Measurements from ENCODE around the gene CPT1B. TPM values are rescaled to one million over a fixed set of nuclear protein-coding genes. Genes with fewer than 3 reads are reported as not detected.

The CPT1B gene
- total and polyA plus RNA-seq, 5 donors from 2014 or later, result 0.25 to 71.8 (median 0.52) TPM; not detected in 1

- Histone ChIP-seq H3K27ac (ENCODE audit: insufficient read depth, low read length, poor library complexity, severe bottlenecking) (peak within 1 kb of the TSS; percentile 96), H3K4me1 (ENCODE audit: control insufficient read depth, insufficient read depth, low read length, poor library complexity, severe bottlenecking) (peaks cover 66% of the 10 kb centered on the region), H3K9me3 (ENCODE audit: control insufficient read depth in 2 of 2, low read length in 2 of 2) (no peaks in the 10 kb centered on the region), H3K36me3 (ENCODE audit: control insufficient read depth, insufficient read depth, low read length) (no peaks in the 10 kb centered on the region), H3K27me3 (ENCODE audit: control insufficient read depth, insufficient read depth, low read length) (no peaks in the 10 kb centered on the region), H3K4me3 (ENCODE audit: low read depth, low read length) (no peak within 1 kb of the TSS)
- Mint-ChIP-seq H3K4me1 (peaks cover 0 to 48% (median 25%) of the 10 kb centered on the region in 4 donors), H3K36me3 (no peaks in the 10 kb centered on the region), H3K4me3 (peak within 1 kb of the TSS; percentile 91 to 96 (median 93)), H3K27ac (peak within 1 kb of the TSS; percentile 92 to 99 (median 98)), H3K9me3 (no peaks in the 10 kb centered on the region), H3K27me3 (no peaks in the 10 kb centered on the region)
- peak; percentile 59 to 84 (median 67) for DNase-seq
- ATAC-seq (ENCODE audit: low read depth in 2 of 2), result peak; percentile 4 to 10
Measured at GRCh38 chr22:50529897-50530579, 48.2 kb downstream of the CPT1B start, which contains the start of gene TYMP. TSS of gene TYMP (minus strand) at chr22:50530012. CDS start at chr22:50529709, 303 bp downstream.

DNA sequence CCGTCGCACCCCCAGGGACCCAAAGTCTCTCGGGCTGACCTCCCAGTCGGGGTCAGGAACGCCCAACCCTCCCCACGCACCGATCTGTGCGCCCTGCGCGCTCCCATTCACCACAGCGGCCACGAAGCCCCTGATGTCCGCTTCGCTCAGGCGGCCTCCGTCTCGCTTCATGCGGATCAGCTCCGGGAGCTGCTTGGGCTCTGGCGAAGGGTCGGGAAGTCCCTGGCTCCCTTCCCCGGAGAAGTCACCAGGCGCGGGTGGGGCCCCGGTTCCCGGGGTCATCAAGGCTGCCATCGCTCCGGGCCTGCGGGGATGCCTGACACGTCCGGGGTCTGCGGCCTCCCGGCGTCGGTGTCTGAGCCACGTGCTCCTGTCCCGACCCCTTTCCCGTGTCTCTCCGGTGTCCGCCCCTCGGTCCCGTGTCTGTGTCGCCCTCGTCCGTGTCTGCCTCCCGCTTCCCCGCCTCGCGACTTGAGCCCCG lies 48.8 kb downstream of the CPT1B start:
- Histone ChIP-seq H3K27me3 (ENCODE audit: control insufficient read depth, insufficient read depth, low read length) (no peaks in the 10 kb centered on the region), H3K9me3 (ENCODE audit: control insufficient read depth in 2 of 2, low read length in 2 of 2) (no peaks in the 10 kb centered on the region), H3K4me1 (ENCODE audit: control insufficient read depth, insufficient read depth, low read length, poor library complexity, severe bottlenecking) (peaks cover 72% of the 10 kb centered on the region), H3K4me3 (ENCODE audit: low read depth, low read length) (no peak overlapping the region), H3K36me3 (ENCODE audit: control insufficient read depth, insufficient read depth, low read length) (no peaks in the 10 kb centered on the region), H3K27ac (ENCODE audit: insufficient read depth, low read length, poor library complexity, severe bottlenecking) (peak overlapping the region; percentile 96)
- H3K36me3 Mint-ChIP-seq, result no peaks in the 10 kb centered on the region
- H3K27ac Mint-ChIP-seq, result peak overlapping the region in 1 of 3 donors; percentile 89
- peaks cover 0 to 48% (median 28%) of the 10 kb centered on the region in 4 donors for H3K4me1 Mint-ChIP-seq
- ATAC-seq (ENCODE audit: low read depth in 2 of 2), result no peak
- no peaks in the 10 kb centered on the region for H3K9me3 Mint-ChIP-seq
- no peaks in the 10 kb centered on the region for H3K27me3 Mint-ChIP-seq
- peak overlapping the region; percentile 62 to 94 (median 78) for H3K4me3 Mint-ChIP-seq
- peak in 1 of 3 donors; percentile 16 for DNase-seq

DNA sequence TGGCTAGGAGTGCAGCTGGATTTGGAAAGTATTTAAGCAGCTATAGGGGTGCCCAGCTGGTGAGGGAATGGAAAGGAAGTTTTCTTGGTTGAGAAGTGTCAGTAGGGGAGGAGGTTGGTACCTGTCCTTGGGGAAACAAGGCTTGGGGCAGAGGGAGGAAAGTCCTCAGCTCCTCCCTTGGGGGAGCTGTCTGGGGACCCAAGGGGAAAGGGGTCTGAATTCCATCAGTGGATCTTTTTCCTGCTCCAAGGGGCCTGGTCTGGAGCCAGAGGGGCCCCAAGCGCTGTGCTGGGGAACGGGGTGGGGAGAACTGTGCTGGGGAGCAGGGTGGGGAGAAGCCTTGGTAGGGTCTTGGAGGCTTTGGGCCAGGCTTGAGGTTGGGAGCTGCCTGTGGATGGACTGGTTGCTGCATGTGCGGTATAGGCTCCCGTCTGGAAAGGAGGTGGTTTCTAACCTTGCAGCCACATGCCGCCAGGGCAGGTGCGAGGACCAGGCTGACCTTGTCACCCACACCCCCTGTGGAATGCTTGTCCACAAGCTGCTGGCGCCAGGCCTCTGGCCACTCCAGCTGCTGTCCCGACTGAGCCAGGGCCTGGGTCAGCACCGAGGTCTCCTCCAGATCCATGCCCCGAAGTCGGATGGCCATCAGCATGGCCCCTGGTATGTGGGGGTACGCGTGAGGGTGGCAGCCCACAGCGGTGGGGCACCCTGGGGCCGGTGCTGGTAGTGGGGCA lies 49.4 kb downstream of the CPT1B start:
- ATAC-seq (ENCODE audit: low read depth in 2 of 2), result no peak
- H3K36me3 ChIP-seq (ENCODE audit: control insufficient read depth, insufficient read depth, low read length), result no peaks in the 10 kb centered on the region
- H3K4me1 ChIP-seq (ENCODE audit: control insufficient read depth, insufficient read depth, low read length, poor library complexity, severe bottlenecking), result peaks cover 71% of the 10 kb centered on the region
- H3K9me3 ChIP-seq (ENCODE audit: control insufficient read depth in 2 of 2, low read length in 2 of 2), result no peaks in the 10 kb centered on the region
- H3K27ac ChIP-seq (ENCODE audit: insufficient read depth, low read length, poor library complexity, severe bottlenecking), result peak overlapping the region; percentile 96
- Mint-ChIP-seq H3K36me3 (no peaks in the 10 kb centered on the region), H3K4me1 (peaks cover 0 to 44% (median 28%) of the 10 kb centered on the region in 4 donors), H3K27me3 (no peaks in the 10 kb centered on the region), H3K9me3 (no peaks in the 10 kb centered on the region), H3K4me3 (peak overlapping the region; percentile 64 to 94 (median 84)), H3K27ac (peak overlapping the region; percentile 46 to 64 (median 48))
- DNase-seq, result peak in 1 of 3 donors; percentile 17
- no peaks in the 10 kb centered on the region for H3K27me3 ChIP-seq (ENCODE audit: control insufficient read depth, insufficient read depth, low read length)
- H3K4me3 ChIP-seq (ENCODE audit: low read depth, low read length), result no peak overlapping the region

- Mint-ChIP-seq H3K36me3 (no peaks in the 10 kb centered on the region), H3K4me1 (peaks cover 0 to 37% (median 24%) of the 10 kb centered on the region in 4 donors), H3K9me3 (no peaks in the 10 kb centered on the region), H3K27ac (peak overlapping the region; percentile 48 to 87 (median 85)), H3K4me3 (peak overlapping the region; percentile 77 to 94 (median 88)), H3K27me3 (no peaks in the 10 kb centered on the region)
- H3K27me3 ChIP-seq (ENCODE audit: control insufficient read depth, insufficient read depth, low read length), result no peaks in the 10 kb centered on the region
- H3K4me3 ChIP-seq (ENCODE audit: low read depth, low read length), result no peak overlapping the region
- DNase-seq (no peak), ATAC-seq (ENCODE audit: low read depth in 2 of 2) (no peak)
- H3K27ac ChIP-seq (ENCODE audit: insufficient read depth, low read length, poor library complexity, severe bottlenecking), result peak overlapping the region; percentile 96
- H3K9me3 ChIP-seq (ENCODE audit: control insufficient read depth in 2 of 2, low read length in 2 of 2), result no peaks in the 10 kb centered on the region
- H3K36me3 ChIP-seq (ENCODE audit: control insufficient read depth, insufficient read depth, low read length), result peaks cover 5% of the 10 kb centered on the region
- H3K4me1 ChIP-seq (ENCODE audit: control insufficient read depth, insufficient read depth, low read length, poor library complexity, severe bottlenecking), result peaks cover 69% of the 10 kb centered on the region
Measured at GRCh38 chr22:50527921-50528681, 50.1 kb downstream of the CPT1B start.

GRCh38 chr22:50526834-50527801 lies 51.1 kb downstream of the CPT1B start:
- no peaks in the 10 kb centered on the region for H3K27me3 Mint-ChIP-seq

GRCh38 chr22:50526108-50526833 lies 52.0 kb downstream of the CPT1B start:
- Mint-ChIP-seq H3K27ac (peak overlapping the region in 1 of 3 donors; percentile 87), H3K36me3 (no peaks in the 10 kb centered on the region), H3K4me3 (peak overlapping the region; percentile 77 to 94 (median 88)), H3K27me3 (no peaks in the 10 kb centered on the region), H3K4me1 (peaks cover 0 to 30% (median 19%) of the 10 kb centered on the region in 4 donors), H3K9me3 (no peaks in the 10 kb centered on the region)
- DNase-seq (peak; percentile 82 to 91 (median 83)), ATAC-seq (ENCODE audit: low read depth in 2 of 2) (peak; percentile 28 to 32)
- Histone ChIP-seq H3K9me3 (ENCODE audit: control insufficient read depth in 2 of 2, low read length in 2 of 2) (no peaks in the 10 kb centered on the region), H3K27me3 (ENCODE audit: control insufficient read depth, insufficient read depth, low read length) (no peaks in the 10 kb centered on the region), H3K27ac (ENCODE audit: insufficient read depth, low read length, poor library complexity, severe bottlenecking) (peak overlapping the region; percentile 96), H3K4me3 (ENCODE audit: low read depth, low read length) (no peak overlapping the region), H3K4me1 (ENCODE audit: control insufficient read depth, insufficient read depth, low read length, poor library complexity, severe bottlenecking) (peaks cover 59% of the 10 kb centered on the region), H3K36me3 (ENCODE audit: control insufficient read depth, insufficient read depth, low read length) (peaks cover 15% of the 10 kb centered on the region)

More at GRCh38 chr22:50526834-50527801, 51.1 kb downstream of the CPT1B start:
- H3K27ac ChIP-seq (ENCODE audit: insufficient read depth, low read length, poor library complexity, severe bottlenecking), result peak overlapping the region; percentile 96
- H3K4me1 ChIP-seq (ENCODE audit: control insufficient read depth, insufficient read depth, low read length, poor library complexity, severe bottlenecking), result peaks cover 64% of the 10 kb centered on the region
- no peaks in the 10 kb centered on the region for H3K36me3 Mint-ChIP-seq
- peak overlapping the region; percentile 74 to 87 (median 85) for H3K27ac Mint-ChIP-seq
- ATAC-seq (ENCODE audit: low read depth in 2 of 2) (no peak), DNase-seq (peak in 1 of 3 donors; percentile 61)
- H3K4me1 Mint-ChIP-seq, result peaks cover 0 to 30% (median 19%) of the 10 kb centered on the region in 4 donors
- no peaks in the 10 kb centered on the region for H3K9me3 Mint-ChIP-seq
- no peak overlapping the region for H3K4me3 ChIP-seq (ENCODE audit: low read depth, low read length)
- peaks cover 11% of the 10 kb centered on the region for H3K36me3 ChIP-seq (ENCODE audit: control insufficient read depth, insufficient read depth, low read length)
- no peaks in the 10 kb centered on the region for H3K27me3 ChIP-seq (ENCODE audit: control insufficient read depth, insufficient read depth, low read length)
- H3K9me3 ChIP-seq (ENCODE audit: control insufficient read depth in 2 of 2, low read length in 2 of 2), result no peaks in the 10 kb centered on the region
- H3K4me3 Mint-ChIP-seq, result peak overlapping the region; percentile 77 to 94 (median 88)
